GM20000 (cell line): ENCODE data around the gene FOXL2.

ENCODE experiments used
- DNase-seq: peaks from one replicate; pipeline ENCODE4 v3.0.0; 2012; ENCODE audit warnings: low spot score
- CTCF ChIP-seq: IDR thresholded peaks from 2 replicates; pipeline ENCODE4 v1.5.1; 2012; ENCODE audit warnings: mild to moderate bottlenecking, control low read depth; ENCODE audit errors: extremely low read depth, missing control alignments

FOXL2 gene

DNA sequence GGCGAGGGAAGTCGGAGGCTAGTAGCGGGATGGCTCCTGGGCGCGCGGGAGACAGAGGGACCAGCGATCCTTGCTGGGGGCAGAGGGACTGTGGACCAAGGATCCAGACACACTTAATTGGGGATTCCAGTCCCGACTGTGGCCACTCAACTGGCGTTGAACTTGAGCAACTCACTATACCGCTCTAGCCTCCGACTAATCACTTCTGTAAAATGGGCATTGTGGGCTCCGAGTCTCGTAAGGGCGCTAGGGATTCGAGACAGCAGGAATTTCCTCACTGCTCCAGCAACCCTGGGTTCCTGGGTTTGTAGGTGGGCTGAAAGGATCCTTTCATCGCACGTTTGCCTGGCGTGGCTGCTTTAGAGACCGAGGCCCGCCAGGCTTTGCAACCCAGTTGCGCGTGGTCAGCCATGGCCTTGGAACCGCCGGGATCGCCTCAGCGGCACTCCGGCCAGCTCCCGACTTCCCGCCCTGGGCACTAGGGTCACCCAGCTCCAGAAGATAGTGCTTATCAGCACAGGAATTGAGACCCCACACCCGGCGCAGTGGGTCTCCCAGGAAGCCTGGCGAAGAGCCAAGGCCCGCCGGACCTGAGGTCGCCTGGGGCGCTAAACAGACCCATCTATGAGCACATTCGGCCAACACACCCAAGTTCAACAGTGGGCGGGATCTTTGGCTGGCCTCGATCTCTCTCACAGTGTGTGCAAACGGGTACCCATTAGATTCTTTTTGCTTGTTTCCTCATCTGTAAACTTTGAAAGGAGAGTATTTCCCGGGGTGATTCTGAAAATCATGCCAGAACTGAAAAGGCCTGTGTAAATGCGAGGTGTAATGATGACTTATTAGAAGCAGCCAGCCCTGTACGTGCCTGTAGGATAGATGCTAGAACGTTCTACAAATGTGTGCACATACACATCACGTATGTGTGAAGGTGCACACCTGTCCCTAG, 9.9 kb downstream of the FOXL2 start:
- no peak for DNase-seq
- no peak for TF ChIP-seq CTCF

DNA sequence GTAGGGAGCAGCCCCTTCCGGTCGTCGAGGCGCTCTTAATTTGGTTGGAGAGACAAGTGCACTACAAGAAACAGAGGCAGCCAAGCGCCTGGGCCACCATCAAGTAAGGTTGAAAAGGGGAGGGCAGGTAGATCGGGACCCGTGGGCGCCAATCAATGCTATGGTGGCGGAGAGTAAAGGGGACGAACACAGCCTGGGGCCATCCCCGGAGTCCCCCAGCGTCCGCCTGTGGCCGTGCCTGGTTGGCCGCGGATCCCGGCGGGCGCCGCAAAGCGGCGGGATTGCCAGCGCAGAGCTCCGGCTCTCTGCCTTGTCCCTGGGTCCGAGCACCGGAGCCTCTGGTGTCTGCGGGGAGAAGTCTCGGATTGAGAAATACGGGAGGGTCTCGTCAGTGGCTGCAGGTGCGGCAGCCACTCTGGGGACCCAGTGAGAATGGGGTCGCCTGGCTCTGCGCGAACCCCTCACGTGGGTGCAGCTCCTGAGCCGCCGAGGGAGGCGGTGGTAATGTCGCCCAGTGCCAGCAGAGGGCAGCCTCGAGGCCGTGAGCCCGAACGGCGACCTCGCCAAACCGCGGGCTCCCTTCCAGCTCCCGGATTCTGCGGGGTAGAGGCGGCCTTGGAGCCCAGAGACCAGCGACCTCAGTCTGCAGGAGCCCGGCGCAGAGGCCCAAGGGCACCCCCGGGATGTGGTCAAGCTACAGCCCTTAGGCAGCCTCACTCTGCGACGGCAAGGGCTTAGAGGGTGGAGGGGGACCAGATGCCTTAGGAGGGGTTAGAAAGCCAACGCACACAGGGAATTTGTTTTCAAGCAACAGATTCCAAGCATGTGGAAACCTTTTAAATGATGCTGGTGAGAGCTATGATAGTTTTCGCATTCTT, 10.8 kb downstream of the FOXL2 start:
- peak; percentile 92 for DNase-seq
- peak; percentile 96 for TF ChIP-seq CTCF

DNA sequence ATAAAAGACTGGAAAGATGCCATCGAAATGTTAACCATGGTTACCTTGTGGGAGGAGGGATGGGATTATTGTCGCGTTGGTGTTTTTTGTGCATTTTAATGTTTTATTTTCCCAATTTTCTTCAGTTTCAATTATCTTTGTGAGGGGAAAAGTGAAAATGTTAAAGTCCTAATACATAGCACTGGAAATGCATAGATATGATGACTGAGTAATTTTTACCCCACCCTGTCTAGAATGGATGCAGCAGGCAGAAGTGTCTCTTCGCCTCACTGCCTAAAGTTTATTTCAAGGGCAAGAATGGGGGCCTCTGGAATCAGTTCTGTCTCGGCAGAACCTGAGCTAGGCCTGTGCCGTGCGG, 11.5 kb downstream of the FOXL2 start:
- no peak for TF ChIP-seq CTCF
- DNase-seq: no peak

- DNase-seq: no peak
- no peak for TF ChIP-seq CTCF
Measured at GRCh38 chr3:138933981-138934691, 12.8 kb downstream of the FOXL2 start.

DNA sequence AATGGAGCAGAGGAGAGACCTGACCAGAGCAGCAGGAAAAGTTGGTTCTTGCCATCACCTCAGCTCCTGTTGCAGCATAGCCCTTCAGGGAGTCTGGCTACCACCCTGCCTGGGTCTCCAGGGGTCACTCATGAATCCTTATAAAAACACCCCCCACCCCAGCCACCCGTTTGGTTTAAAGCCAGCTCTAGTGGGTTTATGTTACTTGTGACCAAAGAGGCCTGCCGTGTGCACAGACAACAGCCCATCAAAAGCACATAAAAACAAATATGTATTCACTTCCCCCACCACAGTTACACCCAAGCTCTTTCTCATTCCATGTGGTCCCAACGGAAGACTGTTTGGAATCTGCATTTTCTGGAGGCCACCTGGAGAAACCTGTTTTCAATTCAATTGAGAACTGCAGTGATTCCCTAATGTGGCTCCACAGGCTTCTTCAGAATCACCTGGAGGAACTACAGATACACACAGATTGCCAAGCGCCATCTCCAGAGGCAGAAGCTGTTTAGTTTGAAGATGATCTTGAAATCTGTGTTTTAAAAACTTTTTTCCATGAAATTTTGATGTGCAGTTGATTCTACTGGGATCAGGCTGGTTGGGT, 13.8 kb downstream of the FOXL2 start:
- no peak for TF ChIP-seq CTCF
- DNase-seq: no peak

- DNase-seq: no peak
- TF ChIP-seq CTCF: no peak
Measured at GRCh38 chr3:138928727-138929372, 18.1 kb downstream of the FOXL2 start.
